OCI-LY1 (cell line): ENCODE data around the gene COPS7A.

Source experiments
- H2AFZ ChIP-seq: fragments of 200-600 bp; sonication (generic), shearing (Covaris generic); 2 replicates; pipeline ENCODE4 v1.6.0; 2014; ENCODE audit warnings: antibody characterized with exemption, mild to moderate bottlenecking, low read length
- H3F3A ChIP-seq: fragments of 200-600 bp; sonication (generic), shearing (Covaris generic); 2 replicates; pipeline ENCODE4 v1.6.0; 2014; ENCODE audit warnings: mild to moderate bottlenecking, antibody characterized with exemption, low read length, moderate library complexity; ENCODE audit not compliant: insufficient read depth
- H3K27ac ChIP-seq: fragments of 200-600 bp; sonication (generic); 2 replicates; pipeline ENCODE4 v1.5.1; 2014; ENCODE audit warnings: low read length, mixed run types, mild to moderate bottlenecking, low read depth; ENCODE audit not compliant: poor library complexity, severe bottlenecking
- H3K27me3 ChIP-seq: fragments of 200-600 bp; sonication (generic); 2 replicates; pipeline ENCODE4 v1.6.0; 2014; ENCODE audit warnings: antibody characterized with exemption, mild to moderate bottlenecking, low read length, moderate library complexity; ENCODE audit not compliant: insufficient read depth
- H3K36me3 ChIP-seq: fragments of 200-600 bp; sonication (generic); 2 replicates; pipeline ENCODE4 v1.6.1; 2014; ENCODE audit warnings: mild to moderate bottlenecking, antibody characterized with exemption, low read length, moderate library complexity, mixed read lengths; ENCODE audit not compliant: insufficient read depth
- H3K4me1 ChIP-seq: fragments of 200-600 bp; sonication (generic); 2 replicates; pipeline ENCODE4 v1.5.1; 2014; ENCODE audit warnings: mild to moderate bottlenecking, low read length, moderate library complexity; ENCODE audit not compliant: insufficient read depth, severe bottlenecking
- H3K4me2 ChIP-seq: fragments of 200-600 bp; sonication (generic), shearing (Covaris generic); 2 replicates; pipeline ENCODE4 v1.6.1; 2014; ENCODE audit warnings: low read length
- H3K4me3 ChIP-seq: fragments of 200-600 bp; sonication (generic); 2 replicates; pipeline ENCODE4 v1.5.1; 2014; ENCODE audit warnings: low read length, low read depth, mild to moderate bottlenecking, mixed read lengths; ENCODE audit not compliant: poor library complexity, severe bottlenecking
- H3K79me2 ChIP-seq: fragments of 200-600 bp; shearing (Covaris generic); 2 replicates; pipeline ENCODE4 v1.6.1; 2016; ENCODE audit warnings: mixed run types, low read length, mixed read lengths; ENCODE audit not compliant: insufficient read depth
- H3K9ac ChIP-seq: fragments of 200-600 bp; sonication (generic), shearing (Covaris generic); 2 replicates; pipeline ENCODE4 v1.6.1; 2014; ENCODE audit warnings: mild to moderate bottlenecking, low read length, mixed read lengths
- H3K9me2 ChIP-seq: fragments of 200-600 bp; sonication (generic), shearing (Covaris generic); 2 replicates; pipeline ENCODE4 v1.6.1; 2014; ENCODE audit warnings: low read depth, mild to moderate bottlenecking, low read length, mixed read lengths
- H3K9me3 ChIP-seq: fragments of 200-600 bp; shearing (Covaris generic); 2 replicates; pipeline ENCODE4 v1.6.1; 2014; ENCODE audit warnings: low read length, mixed read lengths
- H4K20me1 ChIP-seq: fragments of 200-600 bp; sonication (generic), shearing (Covaris generic); 2 replicates; pipeline ENCODE4 v1.6.0; 2016; ENCODE audit warnings: mild to moderate bottlenecking, low read length; ENCODE audit not compliant: insufficient read depth
- EZH2 ChIP-seq: fragments of 200-600 bp; sonication (generic), shearing (Covaris generic); IDR thresholded peaks from 2 replicates; pipeline ENCODE4 v1.8.0; 2017; ENCODE audit warnings: borderline replicate concordance, mixed run types, mild to moderate bottlenecking, antibody characterized with exemption, low read length, moderate library complexity, mixed read lengths
- TF ChIP-seq, protein P1 (sequence below): fragments of 200-600 bp; sonication (generic), shearing (Covaris generic); IDR thresholded peaks from 2 replicates; pipeline ENCODE4 v1.5.1; 2017; ENCODE audit warnings: mild to moderate bottlenecking, antibody characterized with exemption, low read length, moderate library complexity, mixed read lengths

Gene COPS7A

DNA sequence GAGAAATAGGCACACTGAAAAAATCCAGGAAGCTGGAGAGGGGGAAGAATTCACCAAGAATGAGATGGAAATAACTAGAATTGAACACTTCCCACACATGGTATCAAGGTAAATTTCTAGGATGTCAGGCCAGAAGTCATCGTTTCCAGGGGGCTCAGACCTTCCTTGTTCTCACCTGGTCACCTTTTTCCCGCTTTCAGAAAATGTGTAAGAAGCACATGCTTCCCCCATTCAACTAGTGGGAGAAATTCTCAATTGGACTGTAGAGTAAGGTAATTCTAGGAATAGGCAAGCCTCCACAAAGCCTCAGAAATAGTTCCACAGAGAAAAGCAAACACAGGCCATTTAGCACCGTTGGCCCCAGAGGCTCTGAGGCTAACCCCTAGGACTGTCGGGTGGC is 39.5 kb downstream of the COPS7A start:
- TF ChIP-seq, protein P1, sequence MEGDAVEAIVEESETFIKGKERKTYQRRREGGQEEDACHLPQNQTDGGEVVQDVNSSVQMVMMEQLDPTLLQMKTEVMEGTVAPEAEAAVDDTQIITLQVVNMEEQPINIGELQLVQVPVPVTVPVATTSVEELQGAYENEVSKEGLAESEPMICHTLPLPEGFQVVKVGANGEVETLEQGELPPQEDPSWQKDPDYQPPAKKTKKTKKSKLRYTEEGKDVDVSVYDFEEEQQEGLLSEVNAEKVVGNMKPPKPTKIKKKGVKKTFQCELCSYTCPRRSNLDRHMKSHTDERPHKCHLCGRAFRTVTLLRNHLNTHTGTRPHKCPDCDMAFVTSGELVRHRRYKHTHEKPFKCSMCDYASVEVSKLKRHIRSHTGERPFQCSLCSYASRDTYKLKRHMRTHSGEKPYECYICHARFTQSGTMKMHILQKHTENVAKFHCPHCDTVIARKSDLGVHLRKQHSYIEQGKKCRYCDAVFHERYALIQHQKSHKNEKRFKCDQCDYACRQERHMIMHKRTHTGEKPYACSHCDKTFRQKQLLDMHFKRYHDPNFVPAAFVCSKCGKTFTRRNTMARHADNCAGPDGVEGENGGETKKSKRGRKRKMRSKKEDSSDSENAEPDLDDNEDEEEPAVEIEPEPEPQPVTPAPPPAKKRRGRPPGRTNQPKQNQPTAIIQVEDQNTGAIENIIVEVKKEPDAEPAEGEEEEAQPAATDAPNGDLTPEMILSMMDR: no peak
- no peak for TF ChIP-seq EZH2
- H3K4me1 ChIP-seq: peaks cover 40% of the 10 kb centered on the region
- H3K36me3 ChIP-seq: no peaks in the 10 kb centered on the region
- peaks cover 5% of the 10 kb centered on the region; the same call in 1 of the 2 replicates for H3K27me3 ChIP-seq
- no peak overlapping the region for H3K4me2 ChIP-seq
- no peaks in the 10 kb centered on the region for H4K20me1 ChIP-seq
- no peaks in the 10 kb centered on the region for H3K79me2 ChIP-seq
- H3K4me3 ChIP-seq: no peak overlapping the region
- no peaks in the 10 kb centered on the region for H3K9me3 ChIP-seq
- no peak overlapping the region for H3K27ac ChIP-seq
- no peaks in the 10 kb centered on the region for H3F3A ChIP-seq
- no peak overlapping the region for H2AFZ ChIP-seq
- H3K9ac ChIP-seq: no peak overlapping the region
- H3K9me2 ChIP-seq: no peaks in the 10 kb centered on the region

DNA sequence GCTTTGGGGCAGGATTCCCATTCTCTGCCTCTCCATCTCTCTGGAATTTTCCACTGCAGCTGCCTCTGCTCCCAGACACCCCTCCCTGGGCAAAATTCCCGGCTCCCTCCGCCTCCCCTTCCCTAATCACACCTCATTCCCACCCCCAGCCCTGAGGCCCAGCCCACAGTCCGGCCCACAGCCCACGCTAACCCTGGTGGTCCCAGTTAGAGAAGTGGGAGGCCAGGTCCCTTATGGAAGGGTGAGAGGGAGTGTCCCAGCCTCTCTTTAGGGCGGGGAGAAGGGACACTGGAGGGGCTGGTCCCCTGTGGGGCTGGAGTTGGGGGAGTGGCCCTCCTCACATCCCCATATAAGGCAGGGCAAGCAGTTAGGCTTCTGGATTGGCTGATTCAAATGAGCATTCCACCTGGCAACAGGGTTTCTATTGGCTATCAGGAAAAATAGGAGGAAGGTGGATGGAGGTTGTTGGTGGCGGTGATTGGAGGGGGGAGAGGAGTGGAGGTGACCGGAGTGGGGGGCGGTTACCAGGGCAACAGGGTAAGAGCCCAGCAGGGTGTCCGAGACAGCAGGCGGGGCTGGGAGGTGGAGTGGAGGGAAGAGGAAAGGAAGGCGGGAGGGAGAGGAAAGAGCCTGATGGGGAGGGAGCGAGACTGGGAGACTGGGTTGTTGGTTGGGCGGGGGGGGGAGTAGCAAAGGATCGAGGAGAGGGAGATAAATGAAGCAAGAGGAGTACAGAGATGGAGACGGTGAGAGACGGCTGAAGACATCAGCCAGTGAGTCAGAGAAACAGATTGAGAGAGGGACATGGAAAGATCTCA is 40.4 kb downstream of the COPS7A start:
- no peak overlapping the region for H3K27ac ChIP-seq

DNA sequence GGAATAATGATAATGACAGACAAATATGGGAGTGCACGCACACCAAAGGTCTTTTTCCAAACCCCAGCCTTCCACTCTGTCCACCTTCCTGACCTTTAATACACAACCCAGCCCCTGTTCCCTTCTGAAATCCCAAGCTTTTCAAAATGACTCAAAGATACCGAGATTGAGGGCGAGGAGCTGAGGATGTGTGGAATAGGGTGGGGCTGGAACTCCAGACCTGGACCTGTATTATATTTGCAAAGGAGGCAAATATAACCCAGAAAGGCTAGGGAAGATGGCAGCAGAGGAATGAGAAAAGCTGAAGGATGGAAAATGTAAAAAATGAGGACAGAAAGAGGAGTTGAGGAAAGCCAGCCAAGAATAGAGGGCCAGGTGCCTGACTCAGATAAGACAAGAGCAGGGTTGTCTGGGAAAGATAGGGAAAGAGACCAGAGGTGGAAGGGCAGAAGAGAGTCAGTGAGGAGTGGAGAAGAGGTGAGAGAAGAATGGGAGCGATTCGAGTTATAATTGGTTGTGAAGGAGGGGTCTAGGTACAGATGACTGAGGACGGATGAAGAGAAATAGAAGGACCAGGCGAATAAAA is 41.3 kb downstream of the COPS7A start:
- Histone ChIP-seq H3K79me2 (no peaks in the 10 kb centered on the region), H4K20me1 (no peaks in the 10 kb centered on the region), H3K4me3 (peak overlapping the region; percentile 67), H3K27me3 (peaks cover 2% of the 10 kb centered on the region; the same call in 1 of the 2 replicates), H3K9me2 (no peaks in the 10 kb centered on the region), H2AFZ (no peak overlapping the region), H3K36me3 (no peaks in the 10 kb centered on the region), H3K27ac (no peak overlapping the region), H3F3A (no peaks in the 10 kb centered on the region), H3K4me1 (peaks cover 35% of the 10 kb centered on the region), H3K9ac (no peak overlapping the region; the same call in 1 of the 2 replicates), H3K9me3 (no peaks in the 10 kb centered on the region), H3K4me2 (peak overlapping the region; percentile 78; the same call in 1 of the 2 replicates)
- no peak for TF ChIP-seq EZH2

More for the DNA sequence above, 40.4 kb downstream of the COPS7A start:
- H3K4me1 ChIP-seq: peaks cover 35% of the 10 kb centered on the region
- peaks cover 5% of the 10 kb centered on the region; the same call in 1 of the 2 replicates for H3K27me3 ChIP-seq
- no peak overlapping the region for H2AFZ ChIP-seq
- H3K4me2 ChIP-seq: peak overlapping the region; percentile 10; the same call in 1 of the 2 replicates
- no peaks in the 10 kb centered on the region for H3K36me3 ChIP-seq
- no peaks in the 10 kb centered on the region for H3F3A ChIP-seq
- no peak overlapping the region; the same call in 1 of the 2 replicates for H3K9ac ChIP-seq
- no peaks in the 10 kb centered on the region for H3K9me3 ChIP-seq
- H3K4me3 ChIP-seq: peak overlapping the region; percentile 17
- no peaks in the 10 kb centered on the region for H3K9me2 ChIP-seq
- no peak for TF ChIP-seq EZH2
- TF ChIP-seq, protein P1: no peak
- H4K20me1 ChIP-seq: no peaks in the 10 kb centered on the region
- H3K79me2 ChIP-seq: no peaks in the 10 kb centered on the region
